Heart left ventricle (tissue), 13 donors: ENCODE measurements around the gene OR14A2.
"Not testable (repeated sequence)": the region's sequence is repeated elsewhere in the genome, so short reads cannot be mapped to it uniquely, and the experiment has no call there.

Experiments used
- CTCF ChIP-seq, 12 donors: fragments of 200-600 bp; sonication (generic) in 4 of 12; IDR thresholded peaks; one replicate each; pipeline versions ENCODE4 v1.5.0 to v1.8.0; 2018 to 2022; ENCODE audit warnings: antibody characterized with exemption in 12 of 12, mild to moderate bottlenecking in 5 of 12
- POLR2A ChIP-seq, 2 donors: fragments of 450-650 bp; IDR thresholded peaks; one replicate each; pipeline ENCODE4 v1.6.1; 2017; ENCODE audit warnings: antibody characterized with exemption in 2 of 2, mild to moderate bottlenecking in 2 of 2, moderate library complexity in 2 of 2
- donor health status: ischemic (EF 13 %, LVEDD 7.1; RV severe dilation, severe dysfunction).
- donor health status: DM: no; HTN: yes; CAD: no.
- donor health status: DM: no; HTN: no; CAD: no.
- donor health status: ischemic (EF 25% LVEDD 6.9; RV normal size, moderate dysfunction).
- donor health status: ischemic (EF 25% LVEDD 5.7; RV mildly dilated, moderate dysfunction).
- donor health status: ischemic (EF 35%, LVEDD 5.7; RV mildly dilated, moderate dysfunction).
- donor health status: nonischemic (EF 11% LVEDD 7.7; RV severe dilation, severe dysfunction).
- donor health status: DM: yes; HTN: yes; CAD: no.
- donor health status: PGD.
- donor health status: ischemic (EF 29% LVEDD 5.4; RV normal size, mild dysfunction).
- donor health status: nonischemic (EF 23%, LVEDD 6.1; RV moderate dilation, normal function).

- not testable (repeated sequence) for TF ChIP-seq CTCF, POLR2A (IDR thresholded peaks at IDR 0.05)
These were observed 6.4 kb upstream of the OR14A2 start for GRCh38 chr1:247754311-247754710.
